Loucy (cell line): ENCODE measurements around the gene RPTOR.

ENCODE experiments used
- H2AFZ ChIP-seq: fragments of 200-600 bp; sonication (generic); 2 replicates; pipeline ENCODE4 v1.6.0; 2016; ENCODE audit warnings: antibody characterized with exemption, mild to moderate bottlenecking, low read length, moderate library complexity
- H3F3A ChIP-seq: fragments of 200-600 bp; 2 replicates; pipeline ENCODE4 v1.6.0; 2016; ENCODE audit warnings: antibody characterized with exemption, low read depth, mild to moderate bottlenecking
- H3K27me3 ChIP-seq: fragments of 200-600 bp; sonication (generic); 2 replicates; pipeline ENCODE4 v1.6.1; 2014; ENCODE audit warnings: low read length, mild to moderate bottlenecking; ENCODE audit not compliant: insufficient read depth, poor library complexity, severe bottlenecking
- H3K36me3 ChIP-seq: fragments of 200-600 bp; sonication (generic); 2 replicates; pipeline ENCODE4 v1.6.1; 2016; ENCODE audit warnings: low read length; ENCODE audit not compliant: insufficient read depth
- H3K4me1 ChIP-seq: fragments of 200-600 bp; sonication (generic); 2 replicates; pipeline ENCODE4 v1.5.1; 2014; ENCODE audit warnings: low read length, mild to moderate bottlenecking; ENCODE audit not compliant: insufficient read depth, poor library complexity, severe bottlenecking
- H3K4me2 ChIP-seq: fragments of 200-600 bp; sonication (generic); 2 replicates; pipeline ENCODE4 v1.6.0; 2014; ENCODE audit warnings: antibody characterized with exemption, low read length, low read depth, mild to moderate bottlenecking; ENCODE audit not compliant: poor library complexity, severe bottlenecking
- H3K4me3 ChIP-seq: fragments of 200-600 bp; sonication (generic); 2 replicates; pipeline ENCODE4 v1.5.1; 2014; ENCODE audit warnings: low read length, mild to moderate bottlenecking, mixed read lengths; ENCODE audit not compliant: poor library complexity, severe bottlenecking
- H3K79me2 ChIP-seq: fragments of 200-600 bp; sonication (generic); 2 replicates; pipeline ENCODE4 v1.6.1; 2014; ENCODE audit warnings: low read length; ENCODE audit not compliant: insufficient read depth
- H3K9ac ChIP-seq: fragments of 200-600 bp; sonication (generic); 2 replicates; pipeline ENCODE4 v1.6.0; 2014; ENCODE audit warnings: mild to moderate bottlenecking, low read depth, low read length, moderate library complexity; ENCODE audit not compliant: poor library complexity, severe bottlenecking
- H3K9me2 ChIP-seq: fragments of 200-600 bp; sonication (generic); replicated peaks from 2 replicates; pipeline ENCODE4 v1.6.1; 2016; ENCODE audit warnings: low read depth, low read length, mixed read lengths
- H3K9me3 ChIP-seq: fragments of 200-600 bp; sonication (generic); 2 replicates; pipeline ENCODE4 v1.6.1; 2014; ENCODE audit warnings: mild to moderate bottlenecking, antibody characterized with exemption, low read length, low read depth; ENCODE audit not compliant: insufficient read depth
- H4K20me1 ChIP-seq: fragments of 200-600 bp; sonication (generic); 2 replicates; pipeline ENCODE4 v1.6.0; 2014; ENCODE audit warnings: antibody characterized with exemption, low read length, mild to moderate bottlenecking; ENCODE audit not compliant: insufficient read depth, poor library complexity, severe bottlenecking
- CTCF ChIP-seq: fragments of 200-600 bp; sonication (generic); conservative IDR thresholded peaks from 2 replicates; pipeline ENCODE4 v1.5.1; 2014; ENCODE audit warnings: mild to moderate bottlenecking, antibody characterized with exemption, low read length
- EZH2phosphoT487 ChIP-seq: fragments of 200-600 bp; IDR thresholded peaks from 2 replicates; pipeline ENCODE4 v1.6.1; 2018; ENCODE audit warnings: antibody characterized with exemption, mild to moderate bottlenecking, moderate library complexity, borderline replicate concordance

The RPTOR gene

GRCh38 chr17:80650751-80651518 lies 106.3 kb downstream of the RPTOR start:
- Histone ChIP-seq H3K27me3 (no peaks in the 10 kb centered on the region), H3K9me2 (no peaks in the 10 kb centered on the region), H3K9ac (peak overlapping the region; percentile 1), H3K4me1 (peaks cover 53% of the 10 kb centered on the region), H4K20me1 (no peaks in the 10 kb centered on the region), H3K4me2 (peak overlapping the region; percentile 22), H3F3A (no peaks in the 10 kb centered on the region), H3K36me3 (no peaks in the 10 kb centered on the region), H3K79me2 (peaks cover 74% of the 10 kb centered on the region), H3K9me3 (no peaks in the 10 kb centered on the region), H3K4me3 (no peak overlapping the region), H2AFZ (no peak overlapping the region)
- TF ChIP-seq EZH2phosphoT487 (no peak), CTCF (no peak)

GRCh38 chr17:80652756-80653330 lies 108.2 kb downstream of the RPTOR start:
- no peak overlapping the region for H3K9ac ChIP-seq
- peaks cover 71% of the 10 kb centered on the region for H3K79me2 ChIP-seq
- H3K9me3 ChIP-seq, result no peaks in the 10 kb centered on the region
- H3F3A ChIP-seq, result no peaks in the 10 kb centered on the region
- H3K4me3 ChIP-seq, result no peak overlapping the region
- H2AFZ ChIP-seq, result no peak overlapping the region
- H3K9me2 ChIP-seq, result no peaks in the 10 kb centered on the region
- H3K4me1 ChIP-seq, result peaks cover 45% of the 10 kb centered on the region
- no peak for TF ChIP-seq CTCF
- TF ChIP-seq EZH2phosphoT487, result no peak
- H3K4me2 ChIP-seq, result no peak overlapping the region
- H4K20me1 ChIP-seq, result no peaks in the 10 kb centered on the region
- no peaks in the 10 kb centered on the region for H3K27me3 ChIP-seq
- H3K36me3 ChIP-seq, result no peaks in the 10 kb centered on the region

GRCh38 chr17:80653856-80654255 lies 109.2 kb downstream of the RPTOR start:
- Histone ChIP-seq H4K20me1 (no peaks in the 10 kb centered on the region), H2AFZ (no peak overlapping the region), H3K4me2 (no peak overlapping the region), H3K9me2 (no peaks in the 10 kb centered on the region), H3K79me2 (peaks cover 69% of the 10 kb centered on the region), H3K4me3 (no peak overlapping the region), H3F3A (no peaks in the 10 kb centered on the region), H3K36me3 (no peaks in the 10 kb centered on the region), H3K9me3 (no peaks in the 10 kb centered on the region), H3K4me1 (peaks cover 37% of the 10 kb centered on the region), H3K27me3 (no peaks in the 10 kb centered on the region), H3K9ac (no peak overlapping the region)
- TF ChIP-seq CTCF (no peak), EZH2phosphoT487 (no peak)
